Neural crest cell (in vitro differentiated cells): ENCODE results near the gene COLEC12. TPM values are rescaled to one million over a fixed set of nuclear protein-coding genes. Genes with fewer than 3 reads are reported as not detected.

Source experiments
- DNase-seq: peaks from one replicate; pipeline ENCODE4 v3.0.0; 2021; ENCODE audit warnings: low read depth, mixed read lengths, low spot score
- H3K27ac Mint-ChIP-seq: one replicate; pipeline ENCODE4 v1.8.0; 2021; ENCODE audit warnings: mild to moderate bottlenecking, mixed read lengths; ENCODE audit not compliant: unreplicated experiment
- H3K27me3 Mint-ChIP-seq: 2 replicates; pipeline ENCODE4 v1.8.0; 2021; ENCODE audit warnings: low read depth, mild to moderate bottlenecking, mixed read lengths
- H3K36me3 Mint-ChIP-seq: 2 replicates; pipeline ENCODE4 v1.8.0; 2021; ENCODE audit warnings: low read depth, mild to moderate bottlenecking, mixed read lengths
- H3K4me1 Mint-ChIP-seq: 2 replicates; pipeline ENCODE4 v1.8.0; 2021; ENCODE audit warnings: mixed read lengths
- H3K4me3 Mint-ChIP-seq: one replicate; pipeline ENCODE4 v1.8.0; 2021; ENCODE audit warnings: mild to moderate bottlenecking, mixed read lengths
- H3K9me3 Mint-ChIP-seq: 2 replicates; pipeline ENCODE4 v1.8.0; 2021; ENCODE audit warnings: mixed read lengths
- CTCF ChIP-seq: fragments of 200-600 bp; sonication (generic); conservative IDR thresholded peaks from 2 replicates; pipeline ENCODE4 v1.5.0; 2021; ENCODE audit warnings: antibody characterized with exemption, mild to moderate bottlenecking
- total RNA-seq: library from RNA; stranded (reverse); gene quantifications from 2 replicates; pipeline ENCODE4 v1.2.1, GENCODE V29; 2021

The COLEC12 gene
- total RNA-seq, 1 donor from 2014 or later, result 1.7 TPM

DNA sequence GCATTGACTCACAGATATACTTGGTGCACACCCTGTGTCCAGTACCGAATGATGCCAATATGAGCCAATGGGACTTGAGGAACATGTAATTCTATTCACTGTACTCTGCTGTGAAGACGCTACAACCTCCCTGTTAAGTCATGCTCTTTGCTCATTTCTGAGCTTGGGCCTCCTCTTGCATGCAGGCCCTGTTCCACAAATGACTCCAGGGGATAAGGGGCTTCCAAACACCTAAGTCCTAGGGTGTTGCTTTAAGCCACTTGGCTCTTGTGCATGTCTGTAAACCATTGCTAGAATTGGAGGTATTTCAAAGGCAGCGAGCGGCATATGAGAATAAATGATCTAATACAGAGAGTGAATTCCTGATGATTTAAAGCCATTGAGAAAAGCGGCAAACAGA lies 126.7 kb downstream of the COLEC12 start:
- H3K27ac Mint-ChIP-seq, result no peak overlapping the region
- H3K4me1 Mint-ChIP-seq, result peaks cover 11% of the 10 kb centered on the region
- no peaks in the 10 kb centered on the region for H3K9me3 Mint-ChIP-seq
- DNase-seq, result no peak
- no peak overlapping the region for H3K4me3 Mint-ChIP-seq
- TF ChIP-seq CTCF, result no peak
- no peaks in the 10 kb centered on the region for H3K27me3 Mint-ChIP-seq
- no peaks in the 10 kb centered on the region for H3K36me3 Mint-ChIP-seq

- Mint-ChIP-seq H3K9me3 (no peaks in the 10 kb centered on the region), H3K4me1 (peaks cover 11% of the 10 kb centered on the region), H3K27ac (peak overlapping the region; percentile 60), H3K27me3 (no peaks in the 10 kb centered on the region), H3K4me3 (no peak overlapping the region), H3K36me3 (no peaks in the 10 kb centered on the region)
- DNase-seq, result no peak
- TF ChIP-seq CTCF, result no peak
Measured at GRCh38 chr18:371609-371982, 128.9 kb downstream of the COLEC12 start.

- Mint-ChIP-seq H3K36me3 (no peaks in the 10 kb centered on the region), H3K4me1 (peaks cover 17% of the 10 kb centered on the region), H3K27me3 (no peaks in the 10 kb centered on the region), H3K9me3 (no peaks in the 10 kb centered on the region), H3K27ac (no peak overlapping the region), H3K4me3 (no peak overlapping the region)
- no peak for TF ChIP-seq CTCF
- DNase-seq, result no peak
Measured at GRCh38 chr18:370751-371608, 129.5 kb downstream of the COLEC12 start.

DNA sequence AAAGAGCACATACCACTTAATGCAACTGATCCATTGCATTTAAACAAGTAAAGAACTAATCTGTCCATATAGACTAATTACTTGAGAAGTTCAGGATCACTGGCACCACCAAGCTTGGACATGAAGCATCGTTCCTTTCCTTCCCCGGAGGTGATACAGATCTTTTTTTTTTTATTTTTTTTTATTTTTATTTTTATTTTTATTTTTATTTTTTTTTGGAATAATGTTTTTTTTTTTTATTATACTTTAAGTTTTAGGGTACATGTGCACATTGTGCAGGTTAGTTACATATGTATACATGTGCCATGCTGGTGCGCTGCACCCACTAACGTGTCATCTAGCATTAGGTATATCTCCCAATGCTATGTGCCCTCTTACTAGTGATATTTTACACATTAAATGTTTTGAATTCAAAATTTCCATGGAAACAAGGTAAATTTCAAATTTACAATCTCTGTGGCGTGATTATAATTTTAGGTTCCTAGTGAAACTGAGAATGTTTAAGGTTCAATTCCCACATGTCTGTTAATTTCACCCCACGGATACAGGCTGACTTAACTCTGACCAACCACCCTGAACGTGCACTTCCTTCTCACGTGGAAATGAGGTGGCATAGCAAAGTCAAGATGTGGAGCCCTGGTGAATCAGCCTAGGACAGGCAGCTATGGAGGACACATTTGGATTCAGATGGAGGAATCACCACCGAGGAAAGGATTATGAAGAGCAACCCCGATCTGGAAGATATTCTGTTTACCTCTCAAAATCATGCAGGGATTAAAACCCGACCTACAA lies 131.1 kb downstream of the COLEC12 start:
- Mint-ChIP-seq H3K27ac (no peak overlapping the region), H3K4me1 (peaks cover 23% of the 10 kb centered on the region), H3K4me3 (no peak overlapping the region), H3K9me3 (no peaks in the 10 kb centered on the region), H3K27me3 (no peaks in the 10 kb centered on the region), H3K36me3 (no peaks in the 10 kb centered on the region)
- no peak for TF ChIP-seq CTCF
- no peak for DNase-seq

- H3K36me3 Mint-ChIP-seq, result no peaks in the 10 kb centered on the region
- peaks cover 37% of the 10 kb centered on the region for H3K4me1 Mint-ChIP-seq
- H3K4me3 Mint-ChIP-seq, result no peak overlapping the region
- TF ChIP-seq CTCF, result no peak
- H3K27me3 Mint-ChIP-seq, result no peaks in the 10 kb centered on the region
- no peak overlapping the region for H3K27ac Mint-ChIP-seq
- no peaks in the 10 kb centered on the region for H3K9me3 Mint-ChIP-seq
- no peak for DNase-seq
Measured at GRCh38 chr18:366466-367061, 133.9 kb downstream of the COLEC12 start.
